Nephron progenitor cell (in vitro differentiated cells): ENCODE measurements around the gene RAB3GAP1.

Experiments used
- DNase-seq: peaks from one replicate; pipeline ENCODE4 v3.0.0; 2021
- H3K27ac Mint-ChIP-seq: 2 replicates; pipeline ENCODE4 v1.8.0; 2021; ENCODE audit warnings: mild to moderate bottlenecking, moderate library complexity, mixed read lengths
- H3K27me3 Mint-ChIP-seq: 2 replicates; pipeline ENCODE4 v1.8.0; 2021; ENCODE audit warnings: mild to moderate bottlenecking, low read depth, mixed read lengths; ENCODE audit not compliant: poor library complexity
- H3K36me3 Mint-ChIP-seq: 2 replicates; pipeline ENCODE4 v1.8.0; 2021; ENCODE audit warnings: low read depth, mixed read lengths
- H3K4me1 Mint-ChIP-seq: 2 replicates; pipeline ENCODE4 v1.8.0; 2021; ENCODE audit warnings: mixed read lengths
- H3K4me3 Mint-ChIP-seq: 2 replicates; pipeline ENCODE4 v1.8.0; 2021; ENCODE audit warnings: mild to moderate bottlenecking, moderate library complexity, mixed read lengths
- H3K9me3 Mint-ChIP-seq: 2 replicates; pipeline ENCODE4 v1.8.0; 2021; ENCODE audit warnings: mild to moderate bottlenecking, moderate library complexity, mixed read lengths
- TF ChIP-seq, protein P1 (sequence below): fragments of 200-600 bp; sonication (generic); IDR thresholded peaks from 2 replicates; pipeline ENCODE4 v1.5.0; 2021; ENCODE audit warnings: antibody characterized with exemption

Gene RAB3GAP1

GRCh38 chr2:135182190-135182589, 130.1 kb downstream of the RAB3GAP1 start:
- no peak overlapping the region for H3K4me3 Mint-ChIP-seq
- no peaks in the 10 kb centered on the region for H3K27me3 Mint-ChIP-seq
- H3K4me1 Mint-ChIP-seq, result peaks cover 5% of the 10 kb centered on the region
- TF ChIP-seq, protein P1, sequence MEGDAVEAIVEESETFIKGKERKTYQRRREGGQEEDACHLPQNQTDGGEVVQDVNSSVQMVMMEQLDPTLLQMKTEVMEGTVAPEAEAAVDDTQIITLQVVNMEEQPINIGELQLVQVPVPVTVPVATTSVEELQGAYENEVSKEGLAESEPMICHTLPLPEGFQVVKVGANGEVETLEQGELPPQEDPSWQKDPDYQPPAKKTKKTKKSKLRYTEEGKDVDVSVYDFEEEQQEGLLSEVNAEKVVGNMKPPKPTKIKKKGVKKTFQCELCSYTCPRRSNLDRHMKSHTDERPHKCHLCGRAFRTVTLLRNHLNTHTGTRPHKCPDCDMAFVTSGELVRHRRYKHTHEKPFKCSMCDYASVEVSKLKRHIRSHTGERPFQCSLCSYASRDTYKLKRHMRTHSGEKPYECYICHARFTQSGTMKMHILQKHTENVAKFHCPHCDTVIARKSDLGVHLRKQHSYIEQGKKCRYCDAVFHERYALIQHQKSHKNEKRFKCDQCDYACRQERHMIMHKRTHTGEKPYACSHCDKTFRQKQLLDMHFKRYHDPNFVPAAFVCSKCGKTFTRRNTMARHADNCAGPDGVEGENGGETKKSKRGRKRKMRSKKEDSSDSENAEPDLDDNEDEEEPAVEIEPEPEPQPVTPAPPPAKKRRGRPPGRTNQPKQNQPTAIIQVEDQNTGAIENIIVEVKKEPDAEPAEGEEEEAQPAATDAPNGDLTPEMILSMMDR, result no peak
- H3K27ac Mint-ChIP-seq, result peak overlapping the region; percentile 74
- peaks cover 15% of the 10 kb centered on the region for H3K36me3 Mint-ChIP-seq
- no peak for DNase-seq
- H3K9me3 Mint-ChIP-seq, result peaks cover 10% of the 10 kb centered on the region

DNA sequence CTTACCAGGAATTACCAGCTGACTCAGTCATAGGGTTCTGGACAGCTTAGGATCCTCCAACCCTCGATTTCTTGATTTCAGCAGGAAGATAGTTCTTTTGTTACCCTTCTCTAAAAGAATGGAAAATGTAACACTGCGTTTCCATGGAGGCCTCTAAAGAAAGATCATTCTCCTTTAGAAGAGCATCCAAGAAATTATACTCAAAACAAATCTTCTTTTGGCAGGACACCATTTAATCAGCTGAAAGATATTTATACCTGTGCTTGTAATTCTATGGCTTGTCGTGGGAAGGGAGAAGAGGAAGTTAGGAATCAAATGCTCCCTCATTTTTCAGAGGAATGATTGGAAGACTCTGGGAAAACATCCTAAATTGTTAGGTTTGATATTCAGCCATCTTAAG, 130.5 kb downstream of the RAB3GAP1 start:
- peaks cover 11% of the 10 kb centered on the region for H3K36me3 Mint-ChIP-seq
- no peak overlapping the region for H3K27ac Mint-ChIP-seq
- H3K9me3 Mint-ChIP-seq, result peaks cover 8% of the 10 kb centered on the region
- H3K4me1 Mint-ChIP-seq, result peaks cover 5% of the 10 kb centered on the region
- H3K4me3 Mint-ChIP-seq, result no peak overlapping the region
- H3K27me3 Mint-ChIP-seq, result no peaks in the 10 kb centered on the region
- TF ChIP-seq, protein P1, result no peak
- DNase-seq, result no peak

DNA sequence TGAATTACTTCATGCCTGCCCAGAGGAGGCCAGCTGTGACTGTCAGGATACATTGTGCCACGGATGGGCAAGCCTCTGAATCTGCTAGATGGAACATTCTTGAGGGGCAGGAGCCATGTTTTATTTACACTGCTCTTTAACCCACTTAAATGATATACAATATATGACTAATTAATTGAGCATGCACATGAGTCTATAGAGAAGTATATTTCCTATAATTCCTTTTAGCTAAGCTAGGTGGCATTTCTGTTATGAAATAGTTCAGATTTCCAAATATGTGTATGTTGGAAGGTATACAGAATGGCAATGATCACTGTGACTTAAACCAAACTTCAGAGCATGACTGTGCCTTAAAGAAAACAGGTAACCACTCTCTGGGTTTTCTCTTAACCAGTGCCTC, 131.7 kb downstream of the RAB3GAP1 start:
- no peaks in the 10 kb centered on the region for H3K27me3 Mint-ChIP-seq
- peaks cover 10% of the 10 kb centered on the region for H3K9me3 Mint-ChIP-seq
- peaks cover 5% of the 10 kb centered on the region for H3K4me1 Mint-ChIP-seq
- TF ChIP-seq, protein P1, result no peak
- DNase-seq, result no peak
- H3K36me3 Mint-ChIP-seq, result peaks cover 9% of the 10 kb centered on the region
- no peak overlapping the region for H3K27ac Mint-ChIP-seq
- no peak overlapping the region for H3K4me3 Mint-ChIP-seq

DNA sequence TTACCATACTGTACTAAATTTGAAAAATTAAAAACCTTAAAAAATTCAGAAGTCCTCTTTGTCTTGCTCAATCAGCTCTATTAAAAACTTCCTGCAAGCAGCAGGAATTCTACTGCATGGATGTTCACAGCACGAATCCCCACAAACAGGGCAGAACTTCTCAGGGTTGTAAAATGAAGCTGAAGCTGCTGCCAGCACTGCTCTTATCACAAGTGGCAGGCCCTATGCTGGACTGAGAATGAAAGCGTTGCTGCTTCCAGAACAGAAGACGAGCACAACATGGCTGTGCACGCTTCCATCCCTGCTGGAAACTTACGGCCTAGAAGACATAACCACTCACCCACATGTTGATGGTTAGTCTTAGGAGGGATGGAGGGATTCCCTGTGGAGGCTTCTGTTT, 134.0 kb downstream of the RAB3GAP1 start:
- Mint-ChIP-seq H3K4me3 (no peak overlapping the region), H3K9me3 (peaks cover 30% of the 10 kb centered on the region), H3K27me3 (peaks cover 2% of the 10 kb centered on the region), H3K27ac (no peak overlapping the region), H3K4me1 (peaks cover 5% of the 10 kb centered on the region), H3K36me3 (peaks cover 25% of the 10 kb centered on the region)
- TF ChIP-seq, protein P1, result no peak
- no peak for DNase-seq

DNA sequence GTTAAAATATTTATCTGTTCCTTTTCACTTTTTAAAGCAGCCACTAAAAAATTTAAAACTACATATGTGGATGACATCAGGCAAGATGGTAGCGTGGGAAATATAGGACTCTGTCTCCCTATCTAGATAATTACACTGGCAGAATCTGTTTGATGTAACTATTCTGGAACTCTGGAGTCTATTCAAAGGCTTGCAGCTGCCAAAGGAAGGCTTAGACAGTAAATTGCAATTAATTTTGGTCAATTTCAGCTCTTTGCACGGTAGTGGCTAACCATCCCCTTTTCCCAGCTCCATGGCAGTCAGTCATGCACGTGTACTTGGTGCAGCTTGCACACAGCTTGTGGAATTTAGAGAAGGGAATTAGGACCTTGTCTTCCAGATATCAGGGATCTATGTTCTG, 135.2 kb downstream of the RAB3GAP1 start:
- Mint-ChIP-seq H3K4me3 (no peak overlapping the region), H3K36me3 (peaks cover 34% of the 10 kb centered on the region), H3K9me3 (peaks cover 41% of the 10 kb centered on the region), H3K27me3 (peaks cover 2% of the 10 kb centered on the region), H3K4me1 (peaks cover under 1% of the 10 kb centered on the region), H3K27ac (no peak overlapping the region)
- no peak for DNase-seq
- TF ChIP-seq, protein P1, result no peak

GRCh38 chr2:135189148-135189547, 137.1 kb downstream of the RAB3GAP1 start:
- H3K27ac Mint-ChIP-seq, result no peak overlapping the region
- no peaks in the 10 kb centered on the region for H3K4me1 Mint-ChIP-seq
- no peak for DNase-seq
- H3K9me3 Mint-ChIP-seq, result peaks cover 55% of the 10 kb centered on the region
- peaks cover 49% of the 10 kb centered on the region for H3K36me3 Mint-ChIP-seq
- TF ChIP-seq, protein P1, result no peak
- no peak overlapping the region for H3K4me3 Mint-ChIP-seq
- H3K27me3 Mint-ChIP-seq, result peaks cover 2% of the 10 kb centered on the region
